Ascending aorta (tissue), 2 donors: Measurements from ENCODE around the gene VEGFA. TPM values are rescaled to one million over a fixed set of nuclear protein-coding genes. Genes with fewer than 3 reads are reported as not detected.
A peak's percentile ranks its signal among the peaks of the same experiment; 100 is the strongest.

Experiments
- DNase-seq, 2 donors: peaks; one replicate each; pipeline ENCODE4 v3.0.0-alpha.2; 2019; ENCODE audit warnings: low spot score in 2 of 2
- H3K27ac ChIP-seq, 2 donors: fragments of 200-600 bp; sonication (generic); one replicate each; pipeline ENCODE4 v1.5.1; 2016 to 2017; ENCODE audit warnings: mild to moderate bottlenecking in 1 of 2
- H3K27me3 ChIP-seq: fragments of 200-600 bp; sonication (generic); one replicate; pipeline ENCODE4 v1.5.1; 2017
- H3K36me3 ChIP-seq, 2 donors: fragments of 200-600 bp; sonication (generic); one replicate each; pipeline ENCODE4 v1.5.1; 2016
- H3K4me1 ChIP-seq, 2 donors: fragments of 200-600 bp; sonication (generic); one replicate each; pipeline ENCODE4 v1.5.1; 2016 to 2017; ENCODE audit warnings: mild to moderate bottlenecking in 1 of 2
- H3K4me3 ChIP-seq, 2 donors: fragments of 200-600 bp; sonication (generic); one replicate each; pipeline ENCODE4 v1.5.1; 2016 to 2017; ENCODE audit warnings: mild to moderate bottlenecking in 1 of 2
- H3K9me3 ChIP-seq, 2 donors: fragments of 200-600 bp; sonication (generic); one replicate each; pipeline ENCODE4 v1.5.1; 2016
- intact Hi-C: fragments of 100-400 bp; cut with DNase I; formaldehyde crosslinking; loops from one replicate; pipeline ENCODE4 v1.15.1; 2023
- total RNA-seq: library from RNA; depleted of rRNA; stranded (reverse); fragments of >200 nt; gene quantifications from one replicate; pipeline ENCODE4 v1.1.0, GENCODE V29; 2016
- TF ChIP-seq, protein P1 (sequence below), 3 experiments: fragments of 200-600 bp in 2 of 3; fragments of 450-650 bp in 1 of 3; sonication (generic) in 2 of 3; IDR thresholded peaks; one replicate each; pipeline ENCODE4 v1.5.1; 2016 to 2019; ENCODE audit warnings: antibody characterized with exemption in 3 of 3, mild to moderate bottlenecking in 1 of 3, moderate library complexity in 1 of 3

Gene VEGFA
- total RNA-seq, 1 donor from 2014 or later, result 110 TPM

DNA sequence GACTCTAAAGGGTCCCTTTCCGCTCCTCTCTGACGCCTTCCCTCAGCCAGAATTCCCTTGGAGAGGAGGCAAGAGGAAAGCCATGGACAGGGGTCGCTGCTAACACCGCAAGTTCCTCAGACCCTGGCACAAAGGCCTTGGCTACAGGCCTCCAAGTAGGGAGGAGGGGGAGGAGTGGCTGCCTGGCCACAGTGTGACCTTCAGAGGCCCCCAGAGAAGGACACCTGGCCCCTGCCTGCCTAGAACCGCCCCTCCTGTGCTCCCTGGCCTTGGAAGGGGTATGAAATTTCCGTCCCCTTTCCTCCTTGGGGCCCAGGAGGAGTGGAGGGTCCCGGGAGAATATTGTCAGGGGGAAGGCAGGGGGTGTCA is 2.7 kb downstream of the VEGFA start:
- H3K27me3 ChIP-seq, result no peaks in the 10 kb centered on the region
- H3K36me3 ChIP-seq, result peaks cover 2 to 4% of the 10 kb centered on the region in 2 donors
- peaks cover 10 to 28% of the 10 kb centered on the region in 2 donors for H3K4me1 ChIP-seq
- peak overlapping the region; percentile 86 to 97 for H3K4me3 ChIP-seq
- TF ChIP-seq, protein P1, sequence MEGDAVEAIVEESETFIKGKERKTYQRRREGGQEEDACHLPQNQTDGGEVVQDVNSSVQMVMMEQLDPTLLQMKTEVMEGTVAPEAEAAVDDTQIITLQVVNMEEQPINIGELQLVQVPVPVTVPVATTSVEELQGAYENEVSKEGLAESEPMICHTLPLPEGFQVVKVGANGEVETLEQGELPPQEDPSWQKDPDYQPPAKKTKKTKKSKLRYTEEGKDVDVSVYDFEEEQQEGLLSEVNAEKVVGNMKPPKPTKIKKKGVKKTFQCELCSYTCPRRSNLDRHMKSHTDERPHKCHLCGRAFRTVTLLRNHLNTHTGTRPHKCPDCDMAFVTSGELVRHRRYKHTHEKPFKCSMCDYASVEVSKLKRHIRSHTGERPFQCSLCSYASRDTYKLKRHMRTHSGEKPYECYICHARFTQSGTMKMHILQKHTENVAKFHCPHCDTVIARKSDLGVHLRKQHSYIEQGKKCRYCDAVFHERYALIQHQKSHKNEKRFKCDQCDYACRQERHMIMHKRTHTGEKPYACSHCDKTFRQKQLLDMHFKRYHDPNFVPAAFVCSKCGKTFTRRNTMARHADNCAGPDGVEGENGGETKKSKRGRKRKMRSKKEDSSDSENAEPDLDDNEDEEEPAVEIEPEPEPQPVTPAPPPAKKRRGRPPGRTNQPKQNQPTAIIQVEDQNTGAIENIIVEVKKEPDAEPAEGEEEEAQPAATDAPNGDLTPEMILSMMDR (IDR thresholded peaks at IDR 0.05), result no peak
- intact Hi-C loops, result loop anchor here (5.0 kb wide), 4 partner anchors 70 to 475 kb away; partner anchors contain the start of gene HSP90AB1
- H3K9me3 ChIP-seq, result no peaks in the 10 kb centered on the region
- DNase-seq, result no peak
- H3K27ac ChIP-seq, result peak overlapping the region; percentile 86 to 98

DNA sequence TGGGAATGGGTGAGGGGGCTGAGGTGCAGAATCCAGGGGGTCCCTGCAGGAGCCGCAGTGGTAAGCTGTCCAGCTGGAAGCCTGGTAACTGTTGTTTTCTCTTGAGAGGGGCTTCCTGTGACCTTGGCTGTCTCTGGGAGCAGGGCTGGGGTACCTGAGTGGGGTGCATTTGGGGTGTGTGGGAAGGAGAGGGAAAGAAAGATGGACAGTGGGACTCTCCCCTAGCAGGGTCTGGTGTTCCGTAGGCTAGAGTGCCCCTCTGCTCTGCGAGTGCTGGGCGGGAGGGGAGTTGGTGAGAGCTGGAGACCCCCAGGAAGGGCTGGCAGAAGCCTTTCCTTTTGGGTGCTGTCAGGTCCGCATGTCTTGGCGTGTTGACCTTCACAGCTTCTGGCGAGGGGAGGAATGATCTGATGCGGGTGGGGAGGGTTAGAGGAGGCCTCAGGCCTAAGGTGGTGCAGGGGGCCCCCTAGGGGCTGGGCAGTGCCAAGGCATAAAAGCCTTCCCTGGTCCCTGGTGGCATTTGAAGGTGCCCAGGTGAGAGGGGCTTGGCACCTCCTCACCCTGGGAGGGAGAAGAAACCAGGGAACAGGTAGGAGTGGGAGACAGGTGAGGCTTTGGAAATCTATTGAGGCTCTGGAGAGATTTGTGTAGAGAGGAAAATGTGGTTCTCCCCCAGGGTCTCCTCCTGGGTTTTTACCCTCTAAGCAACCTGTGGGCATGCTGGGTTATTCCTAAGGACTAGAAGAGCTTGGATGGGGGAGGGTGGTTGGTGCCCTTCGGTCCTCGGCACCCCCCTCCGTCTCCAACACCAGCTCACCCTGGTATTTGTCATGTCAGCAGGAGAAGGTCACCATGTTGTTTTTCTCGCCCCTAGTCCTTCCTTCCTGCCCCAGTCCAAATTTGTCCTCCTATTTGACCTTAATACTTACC is 3.3 kb downstream of the VEGFA start:
- TF ChIP-seq, protein P1 (IDR thresholded peaks at IDR 0.05), result peak in 2 of 3 experiments; percentile 43 to 51
- Histone ChIP-seq H3K9me3 (no peaks in the 10 kb centered on the region), H3K4me3 (peak overlapping the region; percentile 86 to 97), H3K27me3 (no peaks in the 10 kb centered on the region), H3K36me3 (peaks cover 9 to 10% of the 10 kb centered on the region in 2 donors), H3K4me1 (peaks cover 10 to 28% of the 10 kb centered on the region in 2 donors), H3K27ac (peak overlapping the region in 1 of 2 donors; percentile 98)
- no peak for DNase-seq
- intact Hi-C loops, result loop anchor here (5.0 kb wide), 4 partner anchors 71 to 474 kb away; partner anchors contain the start of gene HSP90AB1

DNA sequence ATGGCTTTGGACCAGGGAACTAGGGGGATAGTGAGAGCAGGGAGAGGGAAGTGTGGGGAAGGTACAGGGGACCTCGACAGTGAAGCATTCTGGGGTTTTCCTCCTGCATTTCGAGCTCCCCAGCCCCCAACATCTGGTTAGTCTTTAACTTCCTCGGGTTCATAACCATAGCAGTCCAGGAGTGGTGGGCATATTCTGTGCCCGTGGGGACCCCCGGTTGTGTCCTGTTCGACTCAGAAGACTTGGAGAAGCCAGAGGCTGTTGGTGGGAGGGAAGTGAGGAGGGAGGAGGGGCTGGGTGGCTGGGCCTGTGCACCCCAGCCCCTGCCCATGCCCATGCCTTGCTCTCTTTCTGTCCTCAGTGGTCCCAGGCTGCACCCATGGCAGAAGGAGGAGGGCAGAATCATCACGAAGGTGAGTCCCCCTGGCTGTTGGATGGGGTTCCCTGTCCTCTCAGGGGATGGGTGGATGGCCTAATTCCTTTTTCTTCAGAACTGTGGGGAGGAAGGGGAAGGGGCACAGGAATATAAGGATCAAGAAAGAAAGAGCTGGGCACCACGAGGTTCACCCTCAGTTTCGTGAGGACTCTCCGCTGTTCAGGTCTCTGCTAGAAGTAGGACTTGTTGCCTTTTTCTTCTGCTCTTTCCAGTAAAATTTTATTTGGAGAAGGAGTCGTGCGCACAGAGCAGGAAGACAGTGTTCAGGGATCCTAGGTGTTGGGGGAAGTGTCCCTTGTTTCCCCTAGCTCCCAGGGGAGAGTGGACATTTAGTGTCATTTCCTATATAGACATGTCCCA is 4.2 kb downstream of the VEGFA start:
- H3K27ac ChIP-seq, result peak overlapping the region in 1 of 2 donors; percentile 98
- no peaks in the 10 kb centered on the region for H3K27me3 ChIP-seq
- H3K36me3 ChIP-seq, result peaks cover 16 to 18% of the 10 kb centered on the region in 2 donors
- DNase-seq, result no peak
- peak overlapping the region in 1 of 2 donors; percentile 97 for H3K4me3 ChIP-seq
- intact Hi-C loops, result loop anchor here (5.0 kb wide), 4 partner anchors 72 to 473 kb away; partner anchors contain the start of gene HSP90AB1
- no peaks in the 10 kb centered on the region for H3K9me3 ChIP-seq
- TF ChIP-seq, protein P1 (IDR thresholded peaks at IDR 0.05), result no peak
- peaks cover 6 to 25% of the 10 kb centered on the region in 2 donors for H3K4me1 ChIP-seq

DNA sequence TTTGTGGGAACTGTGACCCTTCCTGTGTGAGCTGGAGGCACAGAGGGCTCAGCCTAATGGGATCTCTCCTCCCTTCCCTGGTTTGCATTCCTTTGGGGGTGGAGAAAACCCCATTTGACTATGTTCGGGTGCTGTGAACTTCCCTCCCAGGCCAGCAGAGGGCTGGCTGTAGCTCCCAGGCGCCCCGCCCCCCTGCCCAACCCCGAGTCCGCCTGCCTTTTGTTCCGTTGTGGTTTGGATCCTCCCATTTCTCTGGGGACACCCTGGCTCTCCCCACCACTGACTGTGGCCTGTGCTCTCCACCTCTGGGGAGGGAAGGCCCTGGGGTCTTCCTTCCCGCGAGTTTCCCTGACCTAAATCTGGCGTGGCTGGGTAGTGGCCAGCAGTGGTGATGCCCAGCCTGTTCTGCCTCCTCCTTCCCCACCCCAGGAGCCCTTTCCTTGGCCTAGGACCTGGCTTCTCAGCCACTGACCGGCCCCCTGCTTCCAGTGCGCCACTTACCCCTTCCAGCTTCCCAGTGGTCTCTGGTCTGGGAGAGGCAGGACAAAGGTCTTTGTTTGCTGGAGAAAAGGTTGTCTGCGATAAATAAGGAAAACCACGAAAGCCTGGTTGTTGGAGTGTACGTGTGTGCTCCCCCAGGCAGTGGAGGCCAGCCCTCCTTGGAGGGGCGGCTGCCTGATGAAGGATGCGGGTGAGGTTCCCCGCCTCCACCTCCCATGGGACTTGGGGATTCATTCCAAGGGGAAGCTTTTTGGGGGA is 4.9 kb downstream of the VEGFA start:
- TF ChIP-seq, protein P1 (IDR thresholded peaks at IDR 0.05), result peak; percentile 68 to 77 (median 77)
- Histone ChIP-seq H3K9me3 (no peaks in the 10 kb centered on the region), H3K36me3 (peaks cover 16 to 24% of the 10 kb centered on the region in 2 donors), H3K27me3 (no peaks in the 10 kb centered on the region), H3K4me3 (peak overlapping the region; percentile 32 to 97), H3K27ac (peak overlapping the region in 1 of 2 donors; percentile 42), H3K4me1 (peaks cover 5 to 23% of the 10 kb centered on the region in 2 donors)
- intact Hi-C loops, result loop anchor here (5.0 kb wide), 4 partner anchors 73 to 472 kb away; partner anchors contain the start of gene HSP90AB1
- DNase-seq, result peak in 1 of 2 donors; percentile 84

DNA sequence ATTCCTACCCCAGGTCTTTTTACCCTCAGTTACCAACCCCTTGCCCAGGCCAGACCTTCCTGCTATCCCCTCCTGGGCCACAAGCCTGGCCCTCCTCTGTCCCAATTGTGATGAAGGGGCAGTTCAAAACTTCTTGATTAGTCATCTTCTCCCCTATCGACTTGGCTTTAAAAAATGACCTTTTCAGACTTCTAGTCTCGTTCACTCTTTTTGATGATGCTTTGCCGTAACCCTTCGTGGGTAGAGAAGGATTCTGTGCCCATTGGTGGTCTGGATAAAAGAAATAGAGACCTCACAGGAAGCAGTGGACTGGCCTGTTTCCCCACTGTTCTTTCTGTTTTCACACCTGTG is 5.5 kb downstream of the VEGFA start:
- peaks cover 5 to 23% of the 10 kb centered on the region in 2 donors for H3K4me1 ChIP-seq
- no peaks in the 10 kb centered on the region for H3K9me3 ChIP-seq
- TF ChIP-seq, protein P1 (IDR thresholded peaks at IDR 0.05), result no peak
- H3K36me3 ChIP-seq, result peaks cover 16 to 28% of the 10 kb centered on the region in 2 donors
- H3K27ac ChIP-seq, result peak overlapping the region in 1 of 2 donors; percentile 42
- H3K27me3 ChIP-seq, result no peaks in the 10 kb centered on the region
- no peak overlapping the region for H3K4me3 ChIP-seq
- intact Hi-C loops, result no loop called here
- no peak for DNase-seq
